Measurements from ENCODE around the gene CT45A2. TPM values are rescaled to one million over a fixed set of nuclear protein-coding genes. Genes with fewer than 3 reads are reported as not detected.
"Not testable (repeated sequence)": the region's sequence is repeated elsewhere in the genome, so short reads cannot be mapped to it uniquely, and the experiment has no call there.

CT45A2 gene
- total RNA-seq (not detected), polyA plus RNA-seq (not detected)

- H3K9me3 Mint-ChIP-seq; H3K4me3 Mint-ChIP-seq; H3K9me3 ChIP-seq (ENCODE audit: low read length); H3K27ac ChIP-seq (ENCODE audit: low read depth, low read length); H3K4me3 ChIP-seq (ENCODE audit: low read length); DNase-seq; H3K4me1 Mint-ChIP-seq; CTCF ChIA-PET; H3K27ac Mint-ChIP-seq; H3K27me3 Mint-ChIP-seq; H3K36me3 ChIP-seq (ENCODE audit: insufficient read depth, low read length); POLR2A ChIA-PET; H3K36me3 Mint-ChIP-seq; H3K27me3 ChIP-seq (ENCODE audit: insufficient read depth, low read length, poor library complexity, severe bottlenecking); H3K4me1 ChIP-seq (ENCODE audit: insufficient read depth, low read length): not testable (repeated sequence)
Observed at GRCh38 chrX:135819912-135820311, at the start of gene CT45A2. TSS of gene CT45A2 (minus strand) at chrX:135820012. CDS start at chrX:135816265, 3,747 bp downstream.

GRCh38 chrX:135854438-135854837, 34.6 kb upstream of the CT45A2 start, which contains the start of gene CT45A8:
TSS of gene CT45A8 (minus strand) at chrX:135854538. CDS start at chrX:135850783, 3,755 bp downstream.
- H3K36me3 ChIP-seq (ENCODE audit: insufficient read depth, low read length); H3K4me1 Mint-ChIP-seq; POLR2A ChIA-PET; H3K4me3 ChIP-seq (ENCODE audit: low read length); H3K27ac Mint-ChIP-seq; H3K9me3 ChIP-seq (ENCODE audit: low read length); DNase-seq; H3K27me3 ChIP-seq (ENCODE audit: insufficient read depth, low read length, poor library complexity, severe bottlenecking); H3K27me3 Mint-ChIP-seq; CTCF ChIA-PET; H3K27ac ChIP-seq (ENCODE audit: low read depth, low read length); H3K9me3 Mint-ChIP-seq; H3K36me3 Mint-ChIP-seq; H3K4me1 ChIP-seq (ENCODE audit: insufficient read depth, low read length); H3K4me3 Mint-ChIP-seq: not testable (repeated sequence)

GRCh38 chrX:135837180-135837579, 17.4 kb upstream of the CT45A2 start, which contains the start of gene CT45A7:
TSS of gene CT45A7 (minus strand) at chrX:135837280. CDS start at chrX:135833533, 3,747 bp downstream.
- H3K4me1 Mint-ChIP-seq; H3K36me3 ChIP-seq (ENCODE audit: insufficient read depth, low read length); POLR2A ChIA-PET; H3K27me3 ChIP-seq (ENCODE audit: insufficient read depth, low read length, poor library complexity, severe bottlenecking); H3K4me3 Mint-ChIP-seq; H3K4me1 ChIP-seq (ENCODE audit: insufficient read depth, low read length); H3K4me3 ChIP-seq (ENCODE audit: low read length); H3K27ac ChIP-seq (ENCODE audit: low read depth, low read length); H3K27me3 Mint-ChIP-seq; DNase-seq; H3K36me3 Mint-ChIP-seq; CTCF ChIA-PET; H3K9me3 ChIP-seq (ENCODE audit: low read length); H3K9me3 Mint-ChIP-seq; H3K27ac Mint-ChIP-seq: not testable (repeated sequence)

DNA sequence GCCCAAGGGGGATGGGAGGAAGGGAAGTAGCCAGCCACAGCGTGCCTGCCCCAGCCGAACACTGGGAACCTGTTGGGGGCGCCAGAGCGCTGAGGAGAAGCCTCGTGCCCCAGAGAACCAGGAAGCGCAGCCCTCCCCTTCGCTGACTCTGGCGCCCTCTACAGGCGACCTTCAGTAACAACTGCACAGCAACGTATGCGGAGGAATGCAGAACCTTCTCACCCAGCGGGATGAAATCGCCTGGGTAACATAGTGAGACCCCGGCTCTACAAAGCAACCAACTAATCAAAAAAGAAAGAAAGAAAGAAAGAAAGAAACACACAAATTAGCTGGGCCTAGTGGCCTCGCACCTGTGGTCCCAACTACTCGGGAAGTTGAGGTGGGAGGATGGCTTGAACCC, 17.1 kb downstream of the CT45A2 start, which contains the start of gene CT45A6:
Gene CT45A6 (minus strand): TSS at position 101 of the 400 bp plus-strand sequence. CDS start 3,794 bp downstream, outside the sequence.
- H3K9me3 Mint-ChIP-seq; H3K4me3 ChIP-seq (ENCODE audit: low read length); H3K27me3 ChIP-seq (ENCODE audit: insufficient read depth, low read length, poor library complexity, severe bottlenecking); H3K36me3 ChIP-seq (ENCODE audit: insufficient read depth, low read length); POLR2A ChIA-PET; H3K4me3 Mint-ChIP-seq; CTCF ChIA-PET; H3K36me3 Mint-ChIP-seq; H3K4me1 ChIP-seq (ENCODE audit: insufficient read depth, low read length); H3K4me1 Mint-ChIP-seq; H3K9me3 ChIP-seq (ENCODE audit: low read length); H3K27ac Mint-ChIP-seq; H3K27ac ChIP-seq (ENCODE audit: low read depth, low read length); DNase-seq; H3K27me3 Mint-ChIP-seq: not testable (repeated sequence)

GRCh38 chrX:135785403-135785802, 34.4 kb downstream of the CT45A2 start, which contains the start of gene CT45A5:
TSS of gene CT45A5 (minus strand) at chrX:135785503. CDS start at chrX:135781729, 3,774 bp downstream.
- DNase-seq; H3K27me3 ChIP-seq (ENCODE audit: insufficient read depth, low read length, poor library complexity, severe bottlenecking); H3K4me1 Mint-ChIP-seq; H3K9me3 ChIP-seq (ENCODE audit: low read length); H3K27ac ChIP-seq (ENCODE audit: low read depth, low read length); H3K4me3 Mint-ChIP-seq; H3K27me3 Mint-ChIP-seq; H3K4me3 ChIP-seq (ENCODE audit: low read length); H3K27ac Mint-ChIP-seq; POLR2A ChIA-PET; H3K36me3 ChIP-seq (ENCODE audit: insufficient read depth, low read length); H3K36me3 Mint-ChIP-seq; H3K9me3 Mint-ChIP-seq; H3K4me1 ChIP-seq (ENCODE audit: insufficient read depth, low read length); CTCF ChIA-PET: not testable (repeated sequence)

DNA sequence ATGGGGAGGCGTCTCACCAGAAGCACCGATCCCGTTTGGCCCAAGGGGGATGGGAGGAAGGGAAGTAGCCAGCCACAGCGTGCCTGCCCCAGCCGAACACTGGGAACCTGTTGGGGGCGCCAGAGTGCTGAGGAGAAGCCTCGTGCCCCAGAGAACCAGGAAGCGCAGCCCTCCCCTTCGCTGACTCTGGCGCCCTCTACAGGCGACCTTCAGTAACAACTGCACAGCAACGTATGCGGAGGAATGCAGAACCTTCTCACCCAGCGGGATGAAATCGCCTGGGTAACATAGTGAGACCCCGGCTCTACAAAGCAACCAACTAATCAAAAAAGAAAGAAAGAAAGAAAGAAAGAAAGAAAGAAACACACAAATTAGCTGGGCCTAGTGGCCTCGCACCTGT, 51.7 kb downstream of the CT45A2 start, which contains the start of gene CT45A3:
Gene CT45A3 (minus strand): TSS at position 101 of the 400 bp plus-strand sequence. CDS start 3,747 bp downstream, outside the sequence.
- H3K4me3 Mint-ChIP-seq; DNase-seq; H3K4me3 ChIP-seq (ENCODE audit: low read length); H3K9me3 ChIP-seq (ENCODE audit: low read length); H3K27me3 ChIP-seq (ENCODE audit: insufficient read depth, low read length, poor library complexity, severe bottlenecking); H3K4me1 ChIP-seq (ENCODE audit: insufficient read depth, low read length); H3K9me3 Mint-ChIP-seq; H3K27me3 Mint-ChIP-seq; H3K36me3 ChIP-seq (ENCODE audit: insufficient read depth, low read length); H3K4me1 Mint-ChIP-seq; H3K27ac ChIP-seq (ENCODE audit: low read depth, low read length); CTCF ChIA-PET; H3K27ac Mint-ChIP-seq; POLR2A ChIA-PET; H3K36me3 Mint-ChIP-seq: not testable (repeated sequence)

Other genes starting within 250 kb of the CT45A2 start
- not detected for gene CT45A1, start 106.4 kb downstream of the CT45A2 start, total RNA-seq
- not detected for gene CT45A1, start 106.4 kb downstream of the CT45A2 start, polyA plus RNA-seq
- not detected for gene CT45A3, start 51.8 kb downstream of the CT45A2 start, total RNA-seq
- not detected for gene CT45A3, start 51.8 kb downstream of the CT45A2 start, polyA plus RNA-seq
- gene CT45A5, start 34.5 kb downstream of the CT45A2 start, total RNA-seq: not detected
- gene CT45A5, start 34.5 kb downstream of the CT45A2 start, polyA plus RNA-seq: not detected
- not detected for gene CT45A6, start 17.2 kb downstream of the CT45A2 start, total RNA-seq
- gene CT45A6, start 17.2 kb downstream of the CT45A2 start, polyA plus RNA-seq: not detected
- gene CT45A7, start 17.3 kb upstream of the CT45A2 start, total RNA-seq: not detected
- gene CT45A7, start 17.3 kb upstream of the CT45A2 start, polyA plus RNA-seq: not detected
- gene CT45A8, start 34.5 kb upstream of the CT45A2 start, total RNA-seq: not detected
- gene CT45A8, start 34.5 kb upstream of the CT45A2 start, polyA plus RNA-seq: not detected
- gene CT45A9, start 51.8 kb upstream of the CT45A2 start, total RNA-seq: not detected
- not detected for gene CT45A9, start 51.8 kb upstream of the CT45A2 start, polyA plus RNA-seq
- not detected for gene CT45A10, start 73.4 kb upstream of the CT45A2 start, total RNA-seq
- gene CT45A10, start 73.4 kb upstream of the CT45A2 start, polyA plus RNA-seq: not detected
- gene SAGE1, start 73.7 kb upstream of the CT45A2 start, total RNA-seq: not detected
- gene SAGE1, start 73.7 kb upstream of the CT45A2 start, polyA plus RNA-seq: not detected
- 10 to 100 TPM; 27.6 to 28.4 TPM for gene MMGT1, start 154.0 kb upstream of the CT45A2 start, total RNA-seq
- 8.2 TPM for gene MMGT1, start 154.0 kb upstream of the CT45A2 start, polyA plus RNA-seq
- 10 to 100 TPM; 14.9 to 16.2 TPM for gene SLC9A6, start 165.4 kb upstream of the CT45A2 start, total RNA-seq
- 18.0 TPM for gene SLC9A6, start 165.4 kb upstream of the CT45A2 start, polyA plus RNA-seq